GM18526 (cell line): ENCODE results near the gene FURIN.

Experiments used
- POLR2A ChIP-seq: IDR thresholded peaks from 3 replicates; pipeline ENCODE4 v1.6.1; 2011; ENCODE audit not compliant: insufficient read length; ENCODE audit errors: extremely low read depth

The FURIN gene

DNA sequence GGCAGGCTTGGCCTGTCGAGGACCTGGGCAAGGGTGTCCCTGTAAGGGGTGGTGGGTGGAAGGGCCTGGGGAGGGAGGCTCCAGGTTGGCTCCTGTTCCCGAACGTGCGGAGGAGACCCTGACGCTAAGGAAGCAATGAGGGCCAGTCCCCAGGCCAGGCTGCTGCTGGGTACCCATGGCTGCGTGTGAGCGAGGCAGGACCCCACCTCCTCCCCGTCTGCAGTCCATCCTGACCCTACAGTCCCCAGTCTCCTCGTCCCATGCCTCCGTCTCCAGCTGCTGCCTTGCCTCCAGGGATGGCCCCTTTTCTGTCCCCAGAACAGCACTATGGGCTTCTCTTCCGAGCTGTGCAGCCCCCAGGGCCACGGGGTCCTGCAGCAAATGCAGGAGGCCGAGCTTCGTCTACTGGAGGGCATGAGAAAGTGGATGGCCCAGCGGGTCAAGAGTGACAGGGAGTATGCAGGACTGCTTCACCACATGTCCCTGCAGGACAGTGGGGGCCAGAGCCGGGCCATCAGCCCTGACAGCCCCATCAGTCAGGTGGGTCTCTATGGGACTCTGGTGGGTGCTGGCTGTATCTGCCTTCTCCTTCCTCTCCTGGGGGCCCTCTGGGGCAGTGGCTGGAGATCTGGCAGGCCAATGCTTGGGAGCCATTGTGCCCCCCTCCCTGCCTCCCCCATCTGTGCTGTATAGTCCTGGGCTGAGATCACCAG, 16.5 kb downstream of the FURIN start:
- no peak for TF ChIP-seq POLR2A

DNA sequence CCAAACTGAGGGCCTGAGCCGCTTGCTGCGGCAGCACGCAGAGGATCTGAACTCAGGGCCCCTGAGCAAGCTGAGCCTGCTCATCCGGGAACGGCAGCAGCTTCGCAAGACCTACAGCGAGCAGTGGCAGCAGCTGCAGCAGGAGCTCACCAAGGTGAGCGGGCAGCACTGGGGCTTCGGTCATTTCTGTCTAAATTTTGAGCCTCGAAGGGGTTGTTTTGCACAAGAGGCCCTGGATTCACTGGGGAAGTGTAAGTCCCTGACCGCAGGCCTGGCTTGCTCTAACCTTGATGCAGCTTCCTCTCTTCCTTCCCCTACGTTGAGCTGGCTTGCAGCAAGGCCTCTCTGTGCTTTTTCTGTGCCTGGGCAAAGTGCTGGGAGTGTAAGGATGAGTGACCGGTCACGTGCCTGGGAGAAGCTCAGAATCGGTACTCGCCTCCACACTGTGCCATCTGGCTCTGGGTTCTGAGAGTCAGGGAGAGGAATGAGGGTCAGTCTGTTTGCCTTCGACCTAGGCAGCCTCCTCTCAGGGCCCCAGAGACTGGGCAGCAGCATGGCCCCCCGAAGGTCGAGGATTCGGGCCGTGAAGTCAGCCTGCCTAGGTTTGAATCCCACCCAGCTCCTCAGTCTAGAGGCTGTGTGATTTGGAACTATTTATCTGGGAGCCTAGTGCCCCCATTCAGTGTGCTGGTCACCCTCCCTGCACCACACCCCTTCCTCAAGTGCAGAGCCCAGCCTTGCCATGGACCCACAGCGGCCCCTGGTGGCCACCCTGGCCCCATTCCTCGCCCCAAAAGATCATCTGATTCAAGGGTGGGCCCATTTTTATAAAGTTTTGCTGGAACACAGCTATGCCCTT, 17.3 kb downstream of the FURIN start:
- TF ChIP-seq POLR2A, result no peak

DNA sequence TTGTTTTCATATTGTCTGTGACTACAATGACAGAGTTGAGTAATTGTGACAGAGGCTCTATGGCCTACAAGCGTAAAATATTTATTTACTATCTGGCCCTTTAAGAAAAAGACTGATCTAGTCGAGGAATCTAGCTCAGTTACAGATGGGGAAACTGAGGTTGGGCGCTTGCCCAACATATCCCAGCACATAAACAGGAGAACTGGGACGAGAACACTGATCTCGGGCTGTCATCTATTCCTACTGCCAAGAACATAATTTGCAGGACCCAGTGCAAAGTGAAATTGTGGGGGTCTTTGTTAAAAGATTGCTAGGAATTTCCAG, 17.9 kb downstream of the FURIN start:
- no peak for TF ChIP-seq POLR2A

DNA sequence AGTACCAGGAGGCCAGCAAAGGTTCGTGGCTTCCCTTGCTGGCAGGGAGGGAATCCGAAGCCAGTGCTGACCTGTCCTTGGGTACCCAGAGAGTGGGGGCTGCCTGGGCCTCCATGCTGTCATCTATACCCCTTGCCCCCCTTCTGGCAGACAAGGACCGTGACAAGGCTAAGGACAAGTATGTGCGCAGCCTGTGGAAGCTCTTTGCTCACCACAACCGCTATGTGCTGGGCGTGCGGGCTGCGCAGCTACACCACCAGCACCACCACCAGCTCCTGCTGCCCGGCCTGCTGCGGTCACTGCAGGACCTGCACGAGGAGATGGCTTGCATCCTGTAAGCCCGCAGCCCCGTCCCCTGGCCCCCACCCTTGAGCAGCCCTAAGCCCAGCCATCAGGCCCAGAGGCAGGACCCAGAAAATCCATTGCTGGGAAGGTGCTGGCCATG, 18.7 kb downstream of the FURIN start:
- TF ChIP-seq POLR2A, result no peak

DNA sequence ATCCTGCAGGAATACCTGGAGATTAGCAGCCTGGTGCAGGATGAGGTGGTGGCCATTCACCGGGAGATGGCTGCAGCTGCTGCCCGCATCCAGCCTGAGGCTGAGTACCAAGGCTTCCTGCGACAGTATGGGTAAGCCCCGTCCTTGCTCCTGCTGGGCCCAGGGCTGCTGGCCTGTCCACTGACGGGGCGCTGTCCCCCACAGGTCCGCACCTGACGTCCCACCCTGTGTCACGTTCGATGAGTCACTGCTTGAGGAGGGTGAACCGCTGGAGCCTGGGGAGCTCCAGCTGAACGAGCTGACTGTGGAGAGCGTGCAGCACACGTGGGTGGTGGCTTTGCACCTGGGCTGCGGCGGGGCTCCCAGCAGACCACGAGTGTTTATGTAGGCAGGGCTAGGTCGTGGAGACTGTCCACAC, 20.9 kb downstream of the FURIN start:
- no peak for TF ChIP-seq POLR2A

DNA sequence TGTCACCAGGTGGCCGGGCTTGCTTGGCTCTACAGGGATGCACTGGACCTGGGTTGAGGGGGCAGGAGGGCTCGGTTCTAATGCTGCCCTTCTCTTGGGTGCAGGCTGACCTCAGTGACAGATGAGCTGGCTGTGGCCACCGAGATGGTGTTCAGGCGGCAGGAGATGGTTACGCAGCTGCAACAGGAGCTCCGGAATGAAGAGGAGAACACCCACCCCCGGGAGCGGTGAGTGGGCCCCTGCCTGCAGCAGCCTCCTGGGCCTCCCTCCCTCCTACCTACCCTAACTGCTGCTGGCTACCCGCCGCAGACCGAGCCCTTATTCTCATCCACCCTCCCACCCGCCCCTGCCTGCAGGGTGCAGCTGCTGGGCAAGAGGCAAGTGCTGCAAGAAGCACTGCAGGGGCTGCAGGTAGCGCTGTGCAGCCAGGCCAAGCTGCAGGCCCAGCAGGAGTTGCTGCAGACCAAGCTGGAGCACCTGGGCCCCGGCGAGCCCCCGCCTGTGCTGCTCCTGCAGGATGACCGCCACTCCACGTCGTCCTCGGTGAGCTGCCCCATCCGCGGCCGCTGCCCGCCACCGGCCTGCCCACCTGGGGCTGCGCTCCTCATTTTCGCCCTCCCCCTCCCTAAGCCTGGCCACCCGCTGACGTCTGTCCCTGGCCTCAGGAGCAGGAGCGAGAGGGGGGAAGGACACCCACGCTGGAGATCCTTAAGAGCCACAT, 21.5 kb downstream of the FURIN start:
- TF ChIP-seq POLR2A, result no peak

DNA sequence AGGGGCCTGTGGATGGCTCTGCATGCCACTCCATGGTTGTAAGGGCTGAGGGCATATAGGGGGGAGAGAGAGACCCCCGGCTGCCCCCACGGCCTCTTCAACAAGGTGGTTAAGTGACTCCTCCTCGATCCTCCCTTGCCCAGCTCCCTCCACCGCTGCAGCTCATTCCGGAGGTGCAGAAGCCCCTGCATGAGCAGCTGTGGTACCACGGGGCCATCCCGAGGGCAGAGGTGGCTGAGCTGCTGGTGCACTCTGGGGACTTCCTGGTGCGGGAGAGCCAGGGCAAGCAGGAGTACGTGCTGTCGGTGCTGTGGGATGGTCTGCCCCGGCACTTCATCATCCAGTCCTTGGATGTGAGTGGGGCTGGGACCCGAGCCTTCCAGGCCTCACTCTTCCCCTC, 22.5 kb downstream of the FURIN start:
- no peak for TF ChIP-seq POLR2A

DNA sequence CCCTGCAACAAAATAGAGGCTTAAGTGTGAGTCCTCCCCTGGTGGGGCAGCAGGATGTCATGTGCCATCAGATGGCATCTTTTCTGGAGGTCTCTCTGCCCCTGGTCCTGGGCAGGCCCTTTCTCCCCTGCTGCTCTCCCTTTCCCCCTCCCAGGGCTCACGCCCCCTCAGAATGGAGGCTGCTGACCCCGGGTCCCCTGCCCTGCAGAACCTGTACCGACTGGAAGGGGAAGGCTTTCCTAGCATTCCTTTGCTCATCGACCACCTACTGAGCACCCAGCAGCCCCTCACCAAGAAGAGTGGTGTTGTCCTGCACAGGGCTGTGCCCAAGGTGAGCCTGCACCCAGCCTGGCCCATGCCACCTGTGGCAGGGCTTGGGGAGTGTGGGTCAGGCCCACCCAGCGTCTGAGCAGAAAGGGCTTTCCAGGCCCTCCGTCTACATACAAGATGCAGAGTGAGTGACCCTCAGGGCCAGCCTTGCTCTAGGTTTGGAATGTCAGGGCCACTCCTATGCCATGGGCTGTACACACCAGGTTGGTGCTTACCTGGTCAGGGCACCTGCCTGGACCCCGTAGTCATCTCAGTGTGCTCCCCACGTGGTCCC, 23.1 kb downstream of the FURIN start:
- no peak for TF ChIP-seq POLR2A

DNA sequence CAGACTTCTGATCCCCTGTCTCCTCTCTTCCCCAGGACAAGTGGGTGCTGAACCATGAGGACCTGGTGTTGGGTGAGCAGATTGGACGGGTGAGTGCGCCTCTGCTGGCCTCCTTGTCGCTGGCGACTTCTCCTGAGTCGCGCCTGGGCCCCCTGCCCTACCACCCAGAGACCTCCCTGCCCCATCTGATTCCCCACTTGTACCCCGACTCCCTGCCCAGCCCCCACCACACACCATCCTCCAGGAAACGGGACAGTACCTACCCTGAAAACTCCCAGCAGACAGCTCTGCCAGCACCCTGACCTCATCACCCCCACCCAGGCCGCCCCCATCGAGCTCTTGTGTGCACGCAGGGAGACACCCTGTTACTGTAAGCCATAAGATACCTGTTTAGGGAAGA, 23.6 kb downstream of the FURIN start:
- no peak for TF ChIP-seq POLR2A

DNA sequence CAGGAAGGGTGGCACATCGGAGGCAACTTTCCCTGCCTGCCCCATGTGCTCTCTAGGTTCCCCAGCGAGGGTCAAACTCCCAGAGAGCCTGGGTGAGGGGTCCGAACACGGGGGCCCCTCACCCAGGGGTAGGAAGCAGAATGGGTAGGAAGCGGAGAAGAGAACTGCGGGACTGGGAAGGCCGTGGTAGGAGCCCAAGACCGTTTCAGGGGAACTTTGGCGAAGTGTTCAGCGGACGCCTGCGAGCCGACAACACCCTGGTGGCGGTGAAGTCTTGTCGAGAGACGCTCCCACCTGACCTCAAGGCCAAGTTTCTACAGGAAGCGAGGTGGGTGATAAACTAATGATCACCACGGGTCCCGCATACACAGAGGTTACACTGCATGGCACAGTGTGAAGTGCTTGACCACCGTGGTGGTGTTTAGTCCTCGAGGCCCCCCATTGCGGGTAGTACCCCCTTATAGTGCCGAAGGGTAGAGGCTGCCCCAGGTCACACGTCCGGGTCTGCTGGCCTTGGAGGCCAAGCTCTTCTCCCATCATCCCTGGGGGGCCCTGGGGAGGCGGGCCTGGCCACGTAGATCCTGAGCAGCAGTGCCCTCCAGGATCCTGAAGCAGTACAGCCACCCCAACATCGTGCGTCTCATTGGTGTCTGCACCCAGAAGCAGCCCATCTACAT, 24.2 kb downstream of the FURIN start:
- no peak for TF ChIP-seq POLR2A

DNA sequence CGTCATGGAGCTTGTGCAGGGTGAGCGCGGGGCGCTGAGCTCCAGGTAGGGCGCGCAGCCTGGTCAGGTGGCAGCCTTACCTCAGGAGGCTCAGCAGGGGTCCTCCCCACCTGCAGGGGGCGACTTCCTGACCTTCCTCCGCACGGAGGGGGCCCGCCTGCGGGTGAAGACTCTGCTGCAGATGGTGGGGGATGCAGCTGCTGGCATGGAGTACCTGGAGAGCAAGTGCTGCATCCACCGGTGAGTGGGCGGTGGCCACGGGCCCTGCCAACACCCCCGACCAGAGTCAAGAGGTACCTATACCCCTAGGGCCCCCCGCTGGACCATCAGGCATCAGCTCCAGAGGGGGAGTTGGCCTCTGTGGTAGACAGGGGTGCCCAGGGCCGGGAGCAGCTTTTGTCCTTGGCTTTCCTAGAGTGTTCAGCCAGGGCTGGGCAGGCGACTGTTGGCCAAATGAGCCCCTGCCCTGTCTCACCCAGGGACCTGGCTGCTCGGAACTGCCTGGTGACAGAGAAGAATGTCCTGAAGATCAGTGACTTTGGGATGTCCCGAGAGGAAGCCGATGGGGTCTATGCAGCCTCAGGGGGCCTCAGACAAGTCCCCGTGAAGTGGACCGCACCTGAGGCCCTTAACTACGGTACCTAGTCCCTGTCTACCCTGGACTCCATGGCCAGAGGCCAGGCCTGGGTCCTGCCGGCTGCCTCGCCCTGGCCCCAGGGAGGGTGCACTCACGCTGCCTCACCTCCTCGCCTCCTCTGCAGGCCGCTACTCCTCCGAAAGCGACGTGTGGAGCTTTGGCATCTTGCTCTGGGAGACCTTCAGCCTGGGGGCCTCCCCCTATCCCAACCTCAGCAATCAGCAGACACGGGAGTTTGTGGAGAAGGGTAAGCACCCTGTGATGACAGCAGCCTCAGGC, 25.0 kb downstream of the FURIN start:
- TF ChIP-seq POLR2A, result no peak

DNA sequence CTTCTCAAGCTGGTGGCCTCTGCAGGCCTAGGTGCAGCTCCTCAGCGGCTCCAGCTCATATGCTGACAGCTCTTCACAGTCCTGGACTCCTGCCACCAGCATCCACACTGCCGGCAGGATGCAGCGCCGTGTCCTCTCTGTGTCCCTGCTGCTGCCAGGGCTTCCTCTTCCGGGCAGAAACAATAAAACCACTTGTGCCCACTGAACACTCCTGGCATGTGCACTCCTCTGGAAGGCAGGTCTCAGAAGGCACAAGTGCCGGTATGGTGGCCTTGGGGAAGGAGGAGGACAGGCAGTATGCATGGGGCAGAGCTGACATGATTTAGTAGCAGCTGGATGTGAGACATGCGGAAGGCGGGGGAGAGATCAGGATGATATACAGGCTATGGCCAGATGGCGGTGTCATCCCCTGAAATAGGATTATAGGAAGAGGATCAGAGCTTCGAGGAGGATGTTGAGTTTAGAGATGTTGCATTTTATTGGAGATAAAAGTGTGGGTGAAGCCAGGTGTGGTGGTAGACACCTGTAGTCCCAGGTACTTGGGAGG, 27.3 kb downstream of the FURIN start:
- TF ChIP-seq POLR2A, result no peak

DNA sequence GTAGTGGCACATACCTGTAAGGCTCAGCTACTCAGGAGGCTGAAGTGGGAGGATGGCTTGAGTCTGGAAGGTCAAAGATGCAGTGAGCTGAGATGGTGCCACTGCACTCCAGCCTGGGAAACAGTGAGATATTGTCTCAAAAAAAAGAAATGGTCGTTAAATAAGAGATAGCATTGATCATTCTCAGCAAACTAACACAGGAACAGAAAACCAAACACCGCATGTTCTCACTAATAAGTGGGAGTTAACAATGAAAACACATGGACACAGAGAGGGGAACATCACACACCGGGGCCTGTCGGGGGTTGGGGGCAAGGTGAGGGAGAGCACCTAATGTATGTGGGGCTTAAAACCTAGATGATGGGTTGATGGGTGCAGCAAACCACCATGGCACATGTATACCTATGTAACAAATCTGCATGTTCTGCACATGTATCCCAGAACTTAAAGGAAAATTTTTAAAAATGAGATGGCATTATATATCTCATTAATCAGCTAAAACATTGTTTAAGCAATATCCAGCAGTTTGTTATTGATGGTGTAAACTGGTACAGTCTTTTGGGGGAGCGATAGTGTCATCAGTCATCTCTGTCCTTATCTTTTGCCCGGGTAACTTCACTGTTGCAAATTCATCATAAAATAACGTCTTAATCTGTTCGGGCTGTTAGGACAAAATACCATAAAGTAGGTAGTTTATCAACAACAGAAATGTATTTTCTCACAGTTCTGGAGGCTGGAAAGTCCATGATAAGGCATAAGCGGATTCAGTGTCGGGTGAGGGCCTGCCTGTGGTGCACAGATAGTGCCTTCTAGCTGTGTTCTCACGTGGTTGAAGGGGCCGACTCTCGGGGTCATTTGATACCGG, 33.0 kb downstream of the FURIN start:
- TF ChIP-seq POLR2A, result no peak
